ENCODE measurements around the gene CEP112. TPM values are rescaled to one million over a fixed set of nuclear protein-coding genes. Genes with fewer than 3 reads are reported as not detected.

CEP112 gene
- total and polyA plus RNA-seq, 7 experiments from 2014 or later: 0.08 to 2.5 (median 0.66) TPM; not detected in 1

- Histone ChIP-seq H3K27me3 (ENCODE audit: control insufficient read depth in 2 of 2, insufficient read depth in 2 of 2, low read length in 2 of 2) (no peaks in the 10 kb centered on the region), H3K4me3 (ENCODE audit: low read length) (no peak overlapping the region), H3K9me3 (ENCODE audit: control insufficient read depth in 2 of 3, low read length in 3 of 3) (no peaks in the 10 kb centered on the region), H3K27ac (ENCODE audit: low read depth, low read length) (no peak overlapping the region), H3K36me3 (ENCODE audit: control insufficient read depth in 2 of 3, insufficient read depth in 3 of 3, low read length in 3 of 3) (no peaks in the 10 kb centered on the region), H3K4me1 (ENCODE audit: control insufficient read depth in 2 of 2, insufficient read depth in 2 of 2, low read length in 2 of 2) (no peaks in the 10 kb centered on the region)
- H3K27ac Mint-ChIP-seq: no peak overlapping the region
- ChIA-PET POLR2A (no interaction called here), CTCF (no interaction called here)
- no peak for DNase-seq
- peaks cover 0 to 15% (median 5%) of the 10 kb centered on the region in 7 donors for H3K4me1 Mint-ChIP-seq
- no peaks in the 10 kb centered on the region for H3K36me3 Mint-ChIP-seq
- H3K4me3 Mint-ChIP-seq: no peak overlapping the region
- ATAC-seq: no peak
- peaks cover 0 to 2% (median 0%) of the 10 kb centered on the region in 11 donors for H3K9me3 Mint-ChIP-seq
- intact Hi-C loops (cut with micrococcal nuclease): no loop called here
- H3K27me3 Mint-ChIP-seq: peaks cover 0 to 6% (median 0%) of the 10 kb centered on the region in 5 donors
Observed at GRCh38 chr17:65634533-65634932, 557.4 kb downstream of the CEP112 start.

- H3K4me1 ChIP-seq (ENCODE audit: control insufficient read depth in 2 of 2, insufficient read depth in 2 of 2, low read length in 2 of 2): no peaks in the 10 kb centered on the region
- POLR2A ChIA-PET: no interaction called here
- CTCF ChIA-PET: no interaction called here
- no peaks in the 10 kb centered on the region for H3K27me3 ChIP-seq (ENCODE audit: control insufficient read depth in 2 of 2, insufficient read depth in 2 of 2, low read length in 2 of 2)
- H3K9me3 ChIP-seq (ENCODE audit: control insufficient read depth in 2 of 3, low read length in 3 of 3): no peaks in the 10 kb centered on the region
- Mint-ChIP-seq H3K27ac (no peak overlapping the region), H3K27me3 (peaks cover 0 to 6% (median 0%) of the 10 kb centered on the region in 5 donors), H3K4me1 (peaks cover 0 to 15% (median 5%) of the 10 kb centered on the region in 7 donors), H3K9me3 (peaks cover 0 to 2% (median 0%) of the 10 kb centered on the region in 11 donors), H3K4me3 (no peak overlapping the region), H3K36me3 (no peaks in the 10 kb centered on the region)
- intact Hi-C loops (cut with micrococcal nuclease): no loop called here
- ATAC-seq: no peak
- no peaks in the 10 kb centered on the region for H3K36me3 ChIP-seq (ENCODE audit: control insufficient read depth in 2 of 3, insufficient read depth in 3 of 3, low read length in 3 of 3)
- H3K4me3 ChIP-seq (ENCODE audit: low read length): no peak overlapping the region
- DNase-seq: no peak
- H3K27ac ChIP-seq (ENCODE audit: low read depth, low read length): no peak overlapping the region
Observed at GRCh38 chr17:65633988-65634387, 557.9 kb downstream of the CEP112 start.

- H3K36me3 Mint-ChIP-seq: no peaks in the 10 kb centered on the region
- Histone ChIP-seq H3K36me3 (ENCODE audit: control insufficient read depth in 2 of 3, insufficient read depth in 3 of 3, low read length in 3 of 3) (no peaks in the 10 kb centered on the region), H3K27me3 (ENCODE audit: control insufficient read depth in 2 of 2, insufficient read depth in 2 of 2, low read length in 2 of 2) (no peaks in the 10 kb centered on the region), H3K9me3 (ENCODE audit: control insufficient read depth in 2 of 3, low read length in 3 of 3) (no peaks in the 10 kb centered on the region), H3K27ac (ENCODE audit: low read depth, low read length) (no peak overlapping the region), H3K4me3 (ENCODE audit: low read length) (no peak overlapping the region), H3K4me1 (ENCODE audit: control insufficient read depth in 2 of 2, insufficient read depth in 2 of 2, low read length in 2 of 2) (no peaks in the 10 kb centered on the region)
- no peak for ATAC-seq
- H3K9me3 Mint-ChIP-seq: peaks cover 0 to 2% (median 0%) of the 10 kb centered on the region in 11 donors
- CTCF ChIA-PET: no interaction called here
- peaks cover 0 to 15% (median 5%) of the 10 kb centered on the region in 7 donors for H3K4me1 Mint-ChIP-seq
- POLR2A ChIA-PET: no interaction called here
- intact Hi-C loops (cut with micrococcal nuclease): no loop called here
- peak in 1 of 9 donors; percentile 2 for DNase-seq
- no peak overlapping the region for H3K27ac Mint-ChIP-seq
- peaks cover 0 to 6% (median 0%) of the 10 kb centered on the region in 5 donors for H3K27me3 Mint-ChIP-seq
- no peak overlapping the region for H3K4me3 Mint-ChIP-seq
Observed at GRCh38 chr17:65633146-65633881, 558.6 kb downstream of the CEP112 start.

GRCh38 chr17:65630502-65630901 is 561.4 kb downstream of the CEP112 start:
- CTCF ChIA-PET: no interaction called here
- H3K9me3 ChIP-seq (ENCODE audit: control insufficient read depth in 2 of 3, low read length in 3 of 3): no peaks in the 10 kb centered on the region
- no peak for ATAC-seq
- H3K4me3 ChIP-seq (ENCODE audit: low read length): no peak overlapping the region
- no peak overlapping the region for H3K27ac Mint-ChIP-seq
- H3K36me3 ChIP-seq (ENCODE audit: control insufficient read depth in 2 of 3, insufficient read depth in 3 of 3, low read length in 3 of 3): no peaks in the 10 kb centered on the region
- POLR2A ChIA-PET: no interaction called here
- H3K27me3 ChIP-seq (ENCODE audit: control insufficient read depth in 2 of 2, insufficient read depth in 2 of 2, low read length in 2 of 2): no peaks in the 10 kb centered on the region
- no peaks in the 10 kb centered on the region for H3K4me1 ChIP-seq (ENCODE audit: control insufficient read depth in 2 of 2, insufficient read depth in 2 of 2, low read length in 2 of 2)
- intact Hi-C loops (cut with micrococcal nuclease): no loop called here
- H3K9me3 Mint-ChIP-seq: peaks cover 0 to 3% (median 0%) of the 10 kb centered on the region in 11 donors
- DNase-seq: no peak
- H3K27ac ChIP-seq (ENCODE audit: low read depth, low read length): no peak overlapping the region
- no peak overlapping the region for H3K4me3 Mint-ChIP-seq
- peaks cover 0 to 11% (median 0%) of the 10 kb centered on the region in 5 donors for H3K27me3 Mint-ChIP-seq
- H3K36me3 Mint-ChIP-seq: no peaks in the 10 kb centered on the region
- peaks cover 0 to 9% (median 0%) of the 10 kb centered on the region in 7 donors for H3K4me1 Mint-ChIP-seq

DNA sequence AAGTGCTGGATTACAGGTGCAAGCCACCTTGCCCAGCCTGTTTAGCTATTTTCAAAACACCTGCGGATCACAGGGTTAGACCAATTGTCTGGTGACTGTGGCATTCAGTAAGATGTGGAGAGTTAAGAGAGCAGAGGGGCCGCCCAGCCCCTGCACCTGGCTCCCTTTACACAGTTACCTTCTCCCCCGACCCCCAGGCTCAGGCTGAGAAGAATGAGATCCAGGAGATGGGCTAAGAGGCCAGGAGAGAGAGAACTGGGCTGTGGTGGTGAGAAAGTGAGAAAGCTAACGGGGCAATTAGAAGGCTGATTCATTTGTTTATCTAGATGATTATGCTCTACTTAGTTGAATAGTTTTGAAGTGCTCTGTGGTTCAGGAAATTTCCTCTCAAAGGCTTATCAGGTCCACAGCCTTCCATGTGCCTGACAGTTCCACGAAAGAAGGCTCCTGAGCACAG is 562.7 kb downstream of the CEP112 start:
- intact Hi-C loops (cut with micrococcal nuclease): no loop called here
- H3K27me3 Mint-ChIP-seq: peaks cover 0 to 11% (median 0%) of the 10 kb centered on the region in 5 donors
- H3K4me3 Mint-ChIP-seq: no peak overlapping the region
- POLR2A ChIA-PET: interaction anchor here (0.6 kb wide), 1 partner anchor 19 kb away, joined by 3 read pairs; no protein-coding TSS in a partner anchor
- H3K4me1 ChIP-seq (ENCODE audit: control insufficient read depth in 2 of 2, insufficient read depth in 2 of 2, low read length in 2 of 2): no peaks in the 10 kb centered on the region
- H3K27me3 ChIP-seq (ENCODE audit: control insufficient read depth in 2 of 2, insufficient read depth in 2 of 2, low read length in 2 of 2): no peaks in the 10 kb centered on the region
- no peak for ATAC-seq
- H3K36me3 ChIP-seq (ENCODE audit: control insufficient read depth in 2 of 3, insufficient read depth in 3 of 3, low read length in 3 of 3): no peaks in the 10 kb centered on the region
- CTCF ChIA-PET: no interaction called here
- H3K9me3 Mint-ChIP-seq: peaks cover 0 to 6% (median 0%) of the 10 kb centered on the region in 11 donors
- H3K9me3 ChIP-seq (ENCODE audit: control insufficient read depth in 2 of 3, low read length in 3 of 3): no peaks in the 10 kb centered on the region
- peak overlapping the region in 1 of 9 donors; percentile 36 for H3K27ac Mint-ChIP-seq
- no peak for DNase-seq
- H3K4me1 Mint-ChIP-seq: peaks cover 0 to 9% (median 0%) of the 10 kb centered on the region in 7 donors
- H3K36me3 Mint-ChIP-seq: no peaks in the 10 kb centered on the region
- H3K4me3 ChIP-seq (ENCODE audit: low read length): no peak overlapping the region
- no peak overlapping the region for H3K27ac ChIP-seq (ENCODE audit: low read depth, low read length)

GRCh38 chr17:65628644-65629036 is 563.3 kb downstream of the CEP112 start:
- no peaks in the 10 kb centered on the region for H3K4me1 ChIP-seq (ENCODE audit: control insufficient read depth in 2 of 2, insufficient read depth in 2 of 2, low read length in 2 of 2)
- Mint-ChIP-seq H3K9me3 (peaks cover 0 to 6% (median 0%) of the 10 kb centered on the region in 11 donors), H3K27ac (no peak overlapping the region), H3K4me3 (no peak overlapping the region), H3K36me3 (no peaks in the 10 kb centered on the region), H3K4me1 (peaks cover 0 to 7% (median 0%) of the 10 kb centered on the region in 7 donors), H3K27me3 (peaks cover 0 to 11% (median 0%) of the 10 kb centered on the region in 5 donors)
- no peak overlapping the region for H3K27ac ChIP-seq (ENCODE audit: low read depth, low read length)
- no peaks in the 10 kb centered on the region for H3K9me3 ChIP-seq (ENCODE audit: control insufficient read depth in 2 of 3, low read length in 3 of 3)
- no peaks in the 10 kb centered on the region for H3K27me3 ChIP-seq (ENCODE audit: control insufficient read depth in 2 of 2, insufficient read depth in 2 of 2, low read length in 2 of 2)
- POLR2A ChIA-PET: interaction anchor here (0.5 to 0.6 kb wide), 2 partner anchors 18 to 195 kb away, joined by 3 to 4 read pairs; no protein-coding TSS in a partner anchor
- CTCF ChIA-PET: no interaction called here
- no peak overlapping the region for H3K4me3 ChIP-seq (ENCODE audit: low read length)
- no peaks in the 10 kb centered on the region for H3K36me3 ChIP-seq (ENCODE audit: control insufficient read depth in 2 of 3, insufficient read depth in 3 of 3, low read length in 3 of 3)
- intact Hi-C loops (cut with micrococcal nuclease): no loop called here
- DNase-seq (no peak), ATAC-seq (no peak)
